Mucosa of stomach (tissue), 1 donor: ENCODE results near the gene TNFRSF1A.
"Not testable (repeated sequence)": the region's sequence is repeated elsewhere in the genome, so short reads cannot be mapped to it uniquely, and the experiment has no call there.

Source experiments
- H3K27me3 ChIP-seq: one replicate; pipeline ENCODE4 v1.7.0; 2013; ENCODE audit warnings: mild to moderate bottlenecking, low read length; ENCODE audit not compliant: control insufficient read depth, insufficient read depth
- H3K36me3 ChIP-seq: one replicate; pipeline ENCODE4 v1.7.0; 2013; ENCODE audit warnings: low read length; ENCODE audit not compliant: control insufficient read depth, insufficient read depth
- H3K4me1 ChIP-seq: one replicate; pipeline ENCODE4 v1.7.0; 2013; ENCODE audit warnings: mild to moderate bottlenecking, low read length; ENCODE audit not compliant: control insufficient read depth, insufficient read depth
- H3K4me3 ChIP-seq: one replicate; pipeline ENCODE4 v1.7.0; 2013; ENCODE audit warnings: low read length
- H3K9ac ChIP-seq: one replicate; pipeline ENCODE4 v1.7.0; 2013; ENCODE audit warnings: mild to moderate bottlenecking, low read length, moderate library complexity
- H3K9me3 ChIP-seq: one replicate; pipeline ENCODE4 v1.7.0; 2013; ENCODE audit warnings: mild to moderate bottlenecking, low read length, moderate library complexity; ENCODE audit not compliant: control insufficient read depth
- donor health status: Pancreatic carcinoma.

The TNFRSF1A gene

DNA sequence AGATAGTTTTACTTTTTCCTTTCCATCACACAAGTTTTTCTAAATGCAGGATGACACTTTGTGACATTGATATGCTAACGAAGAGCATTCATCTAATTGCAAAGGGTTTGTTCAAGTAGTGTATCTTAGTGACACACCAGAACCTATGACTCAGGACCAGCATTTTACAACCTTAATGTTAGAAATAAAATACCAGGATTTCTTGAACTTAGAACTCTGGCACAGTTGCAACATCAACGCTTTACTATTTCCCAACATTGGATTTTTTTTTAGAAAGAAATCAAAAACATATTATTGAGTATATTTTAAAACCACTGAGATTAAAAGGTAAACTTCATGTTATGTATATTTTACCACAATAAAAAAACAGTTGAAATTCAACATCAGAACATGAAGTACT is 49.3 kb downstream of the TNFRSF1A start:
- no peaks in the 10 kb centered on the region for H3K36me3 ChIP-seq
- H3K9me3 ChIP-seq, result no peaks in the 10 kb centered on the region
- H3K27me3 ChIP-seq, result no peaks in the 10 kb centered on the region
- H3K4me3 ChIP-seq, result no peak overlapping the region
- no peak overlapping the region for H3K9ac ChIP-seq
- H3K4me1 ChIP-seq, result peaks cover 34% of the 10 kb centered on the region

DNA sequence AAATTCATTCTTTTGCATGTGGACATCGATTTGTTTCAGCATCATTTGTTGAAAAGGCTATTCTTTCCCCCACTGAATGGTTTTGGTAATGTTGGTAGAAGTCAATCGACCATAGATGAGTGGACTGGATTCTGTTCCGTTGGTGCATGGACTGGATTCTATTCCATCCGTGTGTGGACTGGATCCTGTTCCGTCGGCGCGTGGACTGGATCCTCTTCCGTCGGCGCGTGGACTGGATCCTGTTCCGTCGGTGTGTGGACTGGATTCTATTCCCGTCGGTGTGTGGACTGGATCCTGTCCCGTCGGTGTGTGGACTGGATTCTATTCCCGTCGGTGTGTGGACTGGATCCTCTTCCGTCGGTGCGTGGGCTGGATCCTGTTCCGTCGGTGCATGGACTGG is 52.0 kb downstream of the TNFRSF1A start:
- not testable (repeated sequence) for H3K9ac ChIP-seq, H3K4me3 ChIP-seq, H3K27me3 ChIP-seq, H3K9me3 ChIP-seq, H3K36me3 ChIP-seq
- H3K4me1 ChIP-seq, result peaks cover 16% of the 10 kb centered on the region

DNA sequence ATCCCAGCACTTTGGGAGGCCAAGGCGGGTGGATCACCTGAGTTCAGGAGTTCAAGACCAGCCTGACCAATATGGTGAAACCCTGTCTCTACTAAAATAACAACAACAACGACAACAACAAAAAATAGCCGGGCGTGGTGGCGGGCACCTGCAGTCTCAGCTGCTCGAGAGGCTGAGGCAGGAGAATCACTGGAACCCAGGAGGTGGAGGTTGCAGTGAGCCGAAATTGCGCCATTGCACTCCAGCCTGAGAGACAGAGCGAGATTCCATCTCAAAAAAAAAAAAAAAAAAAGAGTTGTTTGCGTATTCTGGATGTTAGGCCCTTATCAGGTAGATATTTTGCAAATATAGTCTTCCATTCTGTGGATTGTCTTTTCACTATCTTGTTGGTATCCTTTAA is 52.8 kb downstream of the TNFRSF1A start:
- not testable (repeated sequence) for H3K9ac ChIP-seq, H3K9me3 ChIP-seq, H3K27me3 ChIP-seq, H3K36me3 ChIP-seq, H3K4me3 ChIP-seq
- peaks cover 11% of the 10 kb centered on the region for H3K4me1 ChIP-seq

DNA sequence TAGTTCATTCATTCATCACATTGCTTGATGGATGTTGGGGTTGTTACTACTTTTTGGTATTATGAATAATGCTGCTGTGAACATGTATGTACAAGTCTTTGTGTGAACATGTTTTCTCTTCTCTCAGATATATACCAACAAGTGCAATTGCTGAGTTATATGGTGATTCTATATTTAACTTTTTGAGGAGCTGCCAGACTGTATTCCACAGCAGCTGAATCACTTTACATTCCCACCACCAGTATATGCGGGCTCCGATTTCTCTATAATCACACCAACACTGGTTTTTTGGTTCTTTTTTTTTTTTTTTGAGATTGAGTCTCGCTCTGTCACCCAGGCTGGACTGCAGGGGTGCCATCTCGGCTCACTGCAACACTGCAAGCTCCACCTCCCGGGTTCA is 53.6 kb downstream of the TNFRSF1A start:
- peaks cover 8% of the 10 kb centered on the region for H3K4me1 ChIP-seq
- no peak overlapping the region for H3K4me3 ChIP-seq
- H3K9me3 ChIP-seq, result no peaks in the 10 kb centered on the region
- H3K9ac ChIP-seq, result no peak overlapping the region
- H3K27me3 ChIP-seq, result no peaks in the 10 kb centered on the region
- no peaks in the 10 kb centered on the region for H3K36me3 ChIP-seq

DNA sequence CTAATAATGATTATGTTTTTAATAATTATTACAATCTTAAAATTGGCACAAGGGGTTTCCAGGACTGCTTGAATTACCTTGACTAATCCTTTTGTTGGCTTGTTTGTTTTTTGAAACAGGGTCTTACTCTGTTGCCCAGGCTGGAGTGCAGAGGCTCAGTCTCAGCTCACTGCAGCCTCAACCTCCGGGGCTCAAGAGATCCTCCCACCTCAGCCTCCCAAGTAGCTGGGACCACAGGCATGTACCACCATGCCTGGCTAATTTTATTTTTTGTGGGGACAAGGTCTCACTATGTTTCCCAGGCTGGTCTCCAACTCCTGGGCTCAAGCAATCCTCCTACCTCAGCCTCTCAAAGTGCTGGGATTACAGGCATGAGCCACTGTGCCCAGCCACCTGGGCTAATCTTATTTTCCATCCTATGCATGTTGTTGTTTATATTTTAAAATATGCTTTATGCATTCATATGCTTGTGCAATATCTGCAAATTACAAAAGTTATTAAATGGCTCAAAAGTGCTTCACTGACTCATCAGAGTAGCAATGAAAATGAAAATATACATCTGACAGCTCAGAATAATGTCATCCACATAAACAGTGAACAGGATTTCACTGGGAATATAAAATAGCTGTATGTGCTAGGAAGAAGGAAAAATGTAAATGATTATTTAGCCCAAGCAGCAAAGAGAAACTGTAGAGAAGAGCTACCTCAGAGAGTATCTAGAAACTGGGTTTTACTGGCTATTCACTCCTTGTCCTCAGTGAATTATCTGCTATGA is 56.2 kb downstream of the TNFRSF1A start:
- no peaks in the 10 kb centered on the region for H3K9me3 ChIP-seq
- H3K4me3 ChIP-seq, result no peak overlapping the region
- no peaks in the 10 kb centered on the region for H3K27me3 ChIP-seq
- H3K9ac ChIP-seq, result peak overlapping the region; percentile 45
- H3K4me1 ChIP-seq, result peaks cover 11% of the 10 kb centered on the region
- H3K36me3 ChIP-seq, result no peaks in the 10 kb centered on the region

DNA sequence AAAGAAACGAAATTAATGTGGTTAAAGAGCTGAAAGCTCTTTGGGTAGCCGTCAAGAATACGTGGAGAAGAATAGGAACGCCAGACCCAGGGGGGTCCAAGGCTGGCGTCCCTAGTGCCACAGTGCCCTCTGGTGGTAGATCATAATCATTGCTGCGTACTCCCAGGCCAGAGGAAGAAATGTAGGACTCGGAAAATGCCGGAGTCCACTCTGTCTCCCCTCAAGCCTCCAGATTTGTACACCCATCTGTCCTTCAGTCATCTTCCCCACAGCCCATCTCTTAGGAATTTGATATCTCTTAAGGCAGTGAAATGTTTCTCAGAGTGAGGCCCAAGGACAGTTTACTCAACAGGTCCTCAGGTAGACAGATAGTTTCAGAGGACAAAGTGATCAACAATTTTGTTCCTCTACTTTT is 56.8 kb downstream of the TNFRSF1A start:
- Histone ChIP-seq H3K9ac (peak overlapping the region; percentile 45), H3K9me3 (no peaks in the 10 kb centered on the region), H3K36me3 (no peaks in the 10 kb centered on the region), H3K4me3 (no peak overlapping the region), H3K4me1 (peaks cover 17% of the 10 kb centered on the region), H3K27me3 (no peaks in the 10 kb centered on the region)

DNA sequence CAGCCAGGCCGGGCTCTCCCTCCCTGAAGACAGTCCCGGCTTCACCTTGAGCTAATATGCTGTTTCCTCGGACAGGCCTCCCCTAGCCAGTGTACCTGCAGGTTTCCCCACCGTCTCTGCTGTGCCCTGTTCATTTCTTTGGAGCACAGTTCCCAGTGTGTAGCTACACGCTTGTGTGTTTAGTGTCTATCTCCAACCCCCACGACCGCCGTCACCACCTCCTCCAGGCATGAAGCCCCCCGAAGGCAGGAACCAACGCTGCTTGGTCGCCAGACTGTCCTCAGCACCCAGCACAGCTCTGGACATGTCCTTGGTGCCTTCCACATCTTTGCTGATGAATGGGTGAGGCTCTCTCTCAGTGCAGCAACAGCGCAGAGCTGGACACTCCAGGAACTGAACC is 57.6 kb downstream of the TNFRSF1A start:
- no peak overlapping the region for H3K9ac ChIP-seq
- no peaks in the 10 kb centered on the region for H3K27me3 ChIP-seq
- H3K4me3 ChIP-seq, result no peak overlapping the region
- H3K9me3 ChIP-seq, result no peaks in the 10 kb centered on the region
- no peaks in the 10 kb centered on the region for H3K36me3 ChIP-seq
- peaks cover 25% of the 10 kb centered on the region for H3K4me1 ChIP-seq

DNA sequence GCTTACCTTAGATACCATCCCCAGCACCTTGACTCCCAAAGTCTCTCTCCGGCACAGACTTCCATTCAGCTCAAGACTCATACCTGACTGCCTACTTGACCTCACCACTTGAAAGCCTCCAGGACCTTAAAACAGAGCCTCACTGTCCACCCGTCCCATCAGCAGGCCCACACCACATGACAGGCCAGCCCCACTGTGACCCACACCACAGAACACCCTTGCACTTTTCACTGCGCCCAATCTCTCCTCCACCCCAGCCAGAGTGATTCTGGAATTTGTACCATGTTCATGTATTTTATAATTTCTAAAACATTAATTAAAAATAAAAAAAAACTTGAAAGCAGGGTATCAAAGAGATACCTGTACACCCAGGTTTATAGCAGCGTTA is 59.4 kb downstream of the TNFRSF1A start:
- Histone ChIP-seq H3K9ac (no peak overlapping the region), H3K4me1 (peaks cover 38% of the 10 kb centered on the region), H3K27me3 (no peaks in the 10 kb centered on the region), H3K36me3 (no peaks in the 10 kb centered on the region), H3K9me3 (no peaks in the 10 kb centered on the region), H3K4me3 (no peak overlapping the region)

DNA sequence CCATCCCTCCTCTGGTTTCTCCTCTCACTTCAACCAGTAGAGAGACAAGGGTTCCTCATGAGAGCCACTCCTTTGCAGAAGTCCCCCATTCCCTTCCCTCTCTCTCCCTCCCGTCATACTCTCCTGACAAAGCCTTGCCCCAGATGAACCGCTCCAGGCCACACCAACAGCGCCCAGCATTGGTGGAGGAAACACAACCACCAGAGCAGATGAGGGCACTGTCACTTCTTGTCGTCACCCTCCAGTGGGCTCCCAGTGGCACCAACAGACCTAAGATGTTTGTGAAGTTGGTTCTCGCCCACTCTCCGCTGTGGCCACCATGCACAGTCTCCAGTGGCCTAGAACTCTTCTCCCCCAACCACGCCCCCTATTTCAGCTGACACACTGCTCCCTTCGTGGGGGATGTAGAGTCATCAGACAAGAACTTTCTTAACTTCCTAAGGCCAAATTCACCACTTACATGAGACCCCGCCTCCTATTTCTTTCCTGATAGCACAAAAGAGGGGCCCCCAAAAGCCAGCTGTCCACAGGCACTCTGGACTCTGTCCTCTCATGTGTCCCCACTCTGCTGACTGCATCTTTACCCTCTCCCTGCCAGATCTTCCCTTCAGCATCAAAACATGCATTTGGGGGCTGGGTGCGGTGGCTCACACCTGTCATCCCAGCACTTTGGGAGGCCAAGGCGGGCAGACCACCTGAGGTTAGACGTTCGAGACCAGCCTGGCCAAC is 60.6 kb downstream of the TNFRSF1A start:
- Histone ChIP-seq H3K4me3 (no peak overlapping the region), H3K9me3 (no peaks in the 10 kb centered on the region), H3K9ac (no peak overlapping the region), H3K4me1 (peaks cover 43% of the 10 kb centered on the region), H3K36me3 (no peaks in the 10 kb centered on the region), H3K27me3 (no peaks in the 10 kb centered on the region)

DNA sequence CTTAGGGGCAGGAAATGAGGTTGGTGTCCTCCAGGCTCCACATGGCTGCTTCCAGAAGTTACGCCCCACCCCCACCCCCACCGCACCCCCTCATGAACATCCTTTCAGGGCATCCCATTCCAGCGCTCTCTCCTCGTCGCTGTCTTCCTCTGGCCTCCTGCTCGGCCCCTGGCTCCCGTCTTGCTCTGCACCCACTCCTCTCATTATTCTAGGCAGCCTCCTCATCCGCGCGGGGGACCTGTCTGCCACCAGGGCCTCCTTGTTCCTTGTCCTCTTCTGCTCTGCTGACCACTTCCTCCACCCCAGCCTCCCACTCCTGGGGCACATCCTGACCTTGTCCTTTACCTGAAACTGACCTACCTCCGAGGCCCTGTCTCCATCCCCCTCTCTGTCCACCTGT is 61.2 kb downstream of the TNFRSF1A start:
- Histone ChIP-seq H3K9me3 (no peaks in the 10 kb centered on the region), H3K27me3 (no peaks in the 10 kb centered on the region), H3K9ac (no peak overlapping the region), H3K4me1 (peaks cover 43% of the 10 kb centered on the region), H3K36me3 (no peaks in the 10 kb centered on the region), H3K4me3 (no peak overlapping the region)

DNA sequence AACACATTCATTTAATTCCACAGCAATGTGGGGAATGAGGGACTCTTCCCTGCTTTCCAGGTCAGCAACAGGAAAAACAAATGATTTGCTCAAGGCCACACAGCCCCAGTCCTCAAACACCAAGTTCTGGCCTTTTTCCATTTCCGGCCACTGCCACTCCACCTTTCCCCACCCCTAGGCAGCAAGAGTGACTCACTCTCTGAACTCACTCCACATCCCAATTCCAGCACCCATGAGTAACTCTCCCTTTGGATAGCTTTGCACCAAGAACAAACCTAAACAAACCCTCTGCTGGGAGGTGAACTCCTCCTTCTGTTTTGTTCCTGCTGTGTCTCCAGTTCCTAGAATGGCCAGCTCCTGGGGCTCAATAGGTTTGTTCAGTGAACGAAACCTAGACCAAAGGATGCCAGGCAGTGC is 61.8 kb downstream of the TNFRSF1A start:
- no peaks in the 10 kb centered on the region for H3K9me3 ChIP-seq
- no peaks in the 10 kb centered on the region for H3K36me3 ChIP-seq
- H3K9ac ChIP-seq, result peak overlapping the region; percentile 70
- peak overlapping the region; percentile 28 for H3K4me3 ChIP-seq
- peaks cover 41% of the 10 kb centered on the region for H3K4me1 ChIP-seq
- no peaks in the 10 kb centered on the region for H3K27me3 ChIP-seq

DNA sequence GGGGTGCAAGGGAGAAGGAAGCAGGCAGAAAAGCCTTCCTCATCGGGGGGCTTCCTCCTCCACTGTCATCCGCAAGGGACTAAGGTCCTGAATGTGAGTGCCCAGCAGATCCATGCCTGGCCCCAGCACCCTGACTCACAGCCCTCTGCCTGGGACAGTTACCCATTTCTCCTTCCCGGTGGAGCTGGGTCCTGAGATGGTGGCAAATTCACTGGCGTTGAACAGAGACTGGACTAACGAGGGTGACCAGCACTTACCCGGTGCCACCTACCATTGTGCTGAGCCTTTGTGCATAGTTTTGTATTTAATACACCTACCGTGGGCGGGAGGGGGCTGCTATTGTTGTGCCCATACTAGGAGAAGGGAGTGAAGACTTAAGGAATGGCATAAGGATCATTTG is 62.2 kb downstream of the TNFRSF1A start:
- Histone ChIP-seq H3K4me1 (peaks cover 37% of the 10 kb centered on the region), H3K9me3 (no peaks in the 10 kb centered on the region), H3K4me3 (peak overlapping the region; percentile 28), H3K36me3 (no peaks in the 10 kb centered on the region), H3K27me3 (no peaks in the 10 kb centered on the region), H3K9ac (peak overlapping the region; percentile 70)
